ENCODE measurements around the gene PKP3.

GRCh38 chr11:405323-405953 lies 11.4 kb downstream of the PKP3 start:
- TF ChIP-seq CTCF (IDR thresholded peaks at IDR 0.05; ENCODE audit: insufficient read depth, low read length, poor library complexity, severe bottlenecking): no peak
- no peak for TF ChIP-seq EZH2phosphoT487 (conservative IDR thresholded peaks at IDR 0.05; ENCODE audit: low read length)

All from SU-DHL-6 (cell line).